Cardiac muscle cell (in vitro differentiated cells and primary cell): ENCODE measurements around the gene LAPTM5. TPM values are rescaled to one million over a fixed set of nuclear protein-coding genes. Genes with fewer than 3 reads are reported as not detected.

Experiments used
- DNase-seq, 2 donors: peaks; one replicate each; pipeline versions ENCODE4 v3.0.0 to v3.0.0-alpha.2; 2010 to 2017; ENCODE audit warnings: low read depth in 1 of 2, low spot score in 1 of 2
- H3K27ac ChIP-seq: fragments of 200-600 bp; sonication (generic); 2 replicates; pipeline ENCODE4 v1.5.1; 2016
- H3K27me3 ChIP-seq: fragments of 200-600 bp; sonication (generic); 2 replicates; pipeline ENCODE4 v1.6.0; 2016; ENCODE audit warnings: control low read depth
- H3K36me3 ChIP-seq: fragments of 200-600 bp; sonication (generic); 2 replicates; pipeline ENCODE4 v1.5.1; 2016; ENCODE audit warnings: control low read depth
- H3K4me1 ChIP-seq: fragments of 200-600 bp; sonication (generic); 2 replicates; pipeline ENCODE4 v1.8.1; 2017; ENCODE audit warnings: low read depth, mild to moderate bottlenecking, mixed run types
- H3K4me3 ChIP-seq: fragments of 200-600 bp; sonication (generic); 2 replicates; pipeline ENCODE4 v1.5.1; 2016; ENCODE audit warnings: mild to moderate bottlenecking
- H3K9me3 ChIP-seq: fragments of 200-600 bp; sonication (generic); 2 replicates; pipeline ENCODE4 v1.5.1; 2017; ENCODE audit warnings: low read depth, mild to moderate bottlenecking, control low read depth
- CTCF ChIP-seq: IDR thresholded peaks from 2 replicates; pipeline ENCODE4 v1.5.1; 2012; ENCODE audit warnings: low read depth, mild to moderate bottlenecking, low read length
- polyA plus RNA-seq: library from polyadenylated mRNA; unstranded; fragments of >200 nt; fragmentation: Nextera tagmentation; extraction: Ambion mirVana; gene quantifications from 2 replicates; pipeline ENCODE4 v1.2.1, GENCODE V29; 2016
- total RNA-seq: library from RNA; depleted of rRNA; stranded (reverse); fragments of >200 nt; gene quantifications from 2 replicates; pipeline ENCODE4 v1.2.3, GENCODE V29; 2016

Gene LAPTM5
- total and polyA plus RNA-seq, 2 experiments from 2014 or later, result 0.10 to 0.45 TPM

- no peaks in the 10 kb centered on the region for H3K27me3 ChIP-seq
- H3K4me1 ChIP-seq, result no peaks in the 10 kb centered on the region
- H3K9me3 ChIP-seq, result no peaks in the 10 kb centered on the region
- no peak overlapping the region for H3K4me3 ChIP-seq
- H3K36me3 ChIP-seq, result no peaks in the 10 kb centered on the region
- DNase-seq, result no peak
- H3K27ac ChIP-seq, result no peak overlapping the region
- TF ChIP-seq CTCF, result no peak
Observed at GRCh38 chr1:30734580-30734979, 23.0 kb downstream of the LAPTM5 start.

- no peak for TF ChIP-seq CTCF
- no peak overlapping the region for H3K4me3 ChIP-seq
- no peaks in the 10 kb centered on the region for H3K4me1 ChIP-seq
- H3K36me3 ChIP-seq, result no peaks in the 10 kb centered on the region
- no peaks in the 10 kb centered on the region for H3K9me3 ChIP-seq
- H3K27ac ChIP-seq, result no peak overlapping the region
- no peaks in the 10 kb centered on the region for H3K27me3 ChIP-seq
- no peak for DNase-seq
Observed at GRCh38 chr1:30734106-30734505, 23.5 kb downstream of the LAPTM5 start.

GRCh38 chr1:30733493-30733892 lies 24.1 kb downstream of the LAPTM5 start:
- H3K27me3 ChIP-seq, result no peaks in the 10 kb centered on the region
- no peak for DNase-seq
- no peaks in the 10 kb centered on the region for H3K9me3 ChIP-seq
- no peak overlapping the region for H3K27ac ChIP-seq
- H3K4me1 ChIP-seq, result no peaks in the 10 kb centered on the region
- no peaks in the 10 kb centered on the region for H3K36me3 ChIP-seq
- no peak for TF ChIP-seq CTCF
- H3K4me3 ChIP-seq, result no peak overlapping the region

GRCh38 chr1:30732277-30732996 lies 25.1 kb downstream of the LAPTM5 start:
- Histone ChIP-seq H3K9me3 (no peaks in the 10 kb centered on the region), H3K4me3 (no peak overlapping the region), H3K4me1 (no peaks in the 10 kb centered on the region), H3K27me3 (no peaks in the 10 kb centered on the region), H3K36me3 (no peaks in the 10 kb centered on the region), H3K27ac (no peak overlapping the region)
- no peak for TF ChIP-seq CTCF
- DNase-seq, result no peak

- Histone ChIP-seq H3K9me3 (no peaks in the 10 kb centered on the region), H3K4me1 (no peaks in the 10 kb centered on the region), H3K27me3 (no peaks in the 10 kb centered on the region), H3K27ac (no peak overlapping the region), H3K36me3 (no peaks in the 10 kb centered on the region), H3K4me3 (no peak overlapping the region)
- no peak for DNase-seq
- TF ChIP-seq CTCF, result no peak
Observed at GRCh38 chr1:30731806-30732276, 25.7 kb downstream of the LAPTM5 start.
